ENCODE results near the gene CACNA1A.

Gene CACNA1A

DNA sequence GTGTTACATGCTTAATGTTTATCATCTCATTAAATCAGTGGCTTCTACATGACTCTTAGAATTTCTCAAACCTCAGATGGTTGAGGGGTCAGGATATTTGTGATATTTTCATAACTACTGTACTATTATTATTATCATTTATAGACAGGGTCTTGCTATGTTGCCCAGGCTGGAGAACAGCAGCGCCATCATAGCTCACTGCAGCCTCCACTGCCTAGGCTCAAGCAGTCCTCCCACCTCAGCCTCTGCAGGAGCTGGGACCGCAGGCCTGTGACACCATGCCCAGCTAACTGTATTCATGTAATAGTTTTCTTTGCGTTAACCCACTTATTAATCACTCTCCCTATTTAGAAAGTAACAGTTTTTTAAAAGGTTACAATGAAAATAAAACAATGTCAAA, 346.6 kb downstream of the CACNA1A start:
- DNase-seq (ENCODE audit: extremely low spot score) = no peak
- CTCF ChIA-PET = no interaction called here
- TF ChIP-seq, protein P1, sequence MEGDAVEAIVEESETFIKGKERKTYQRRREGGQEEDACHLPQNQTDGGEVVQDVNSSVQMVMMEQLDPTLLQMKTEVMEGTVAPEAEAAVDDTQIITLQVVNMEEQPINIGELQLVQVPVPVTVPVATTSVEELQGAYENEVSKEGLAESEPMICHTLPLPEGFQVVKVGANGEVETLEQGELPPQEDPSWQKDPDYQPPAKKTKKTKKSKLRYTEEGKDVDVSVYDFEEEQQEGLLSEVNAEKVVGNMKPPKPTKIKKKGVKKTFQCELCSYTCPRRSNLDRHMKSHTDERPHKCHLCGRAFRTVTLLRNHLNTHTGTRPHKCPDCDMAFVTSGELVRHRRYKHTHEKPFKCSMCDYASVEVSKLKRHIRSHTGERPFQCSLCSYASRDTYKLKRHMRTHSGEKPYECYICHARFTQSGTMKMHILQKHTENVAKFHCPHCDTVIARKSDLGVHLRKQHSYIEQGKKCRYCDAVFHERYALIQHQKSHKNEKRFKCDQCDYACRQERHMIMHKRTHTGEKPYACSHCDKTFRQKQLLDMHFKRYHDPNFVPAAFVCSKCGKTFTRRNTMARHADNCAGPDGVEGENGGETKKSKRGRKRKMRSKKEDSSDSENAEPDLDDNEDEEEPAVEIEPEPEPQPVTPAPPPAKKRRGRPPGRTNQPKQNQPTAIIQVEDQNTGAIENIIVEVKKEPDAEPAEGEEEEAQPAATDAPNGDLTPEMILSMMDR (IDR thresholded peaks at IDR 0.05; ENCODE audit: control extremely low read depth, extremely low read depth, low read depth, missing control alignments) = no peak
- POLR2A ChIA-PET = no interaction called here

All from GM10248 (cell line).